Measurements from ENCODE around the gene TIMP2. TPM values are rescaled to one million over a fixed set of nuclear protein-coding genes. Genes with fewer than 3 reads are reported as not detected.

The TIMP2 gene
- total RNA-seq, 1 experiment from 2014 or later: 29.0 TPM

DNA sequence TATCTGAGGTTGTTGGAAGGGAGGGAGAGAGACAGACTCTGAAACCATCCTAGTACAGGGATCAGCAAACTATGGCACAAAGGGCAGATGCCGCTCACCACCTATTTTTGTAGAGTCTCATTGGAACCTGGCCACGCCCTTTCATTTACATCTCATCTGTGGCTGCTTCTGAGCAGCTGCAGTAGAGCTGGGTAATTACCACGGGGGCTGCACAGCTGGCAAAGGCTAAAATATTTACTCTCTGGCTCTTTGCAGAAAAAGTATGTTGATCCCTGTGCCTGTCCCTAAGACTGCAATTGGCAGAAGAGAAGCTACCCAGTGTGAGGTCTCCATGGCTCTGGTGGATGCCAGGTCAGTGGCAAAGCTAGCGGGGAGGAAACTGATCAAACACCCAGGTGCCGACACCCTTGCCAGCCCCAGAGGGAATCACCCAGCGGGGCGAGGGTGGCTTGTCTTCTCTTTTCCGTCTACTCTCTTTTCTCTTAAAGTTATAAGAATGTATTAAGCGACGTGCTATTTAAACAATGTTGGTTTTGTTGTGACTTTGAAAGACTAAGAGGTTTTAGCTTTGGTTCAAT, 36.2 kb downstream of the TIMP2 start:
- TF ChIP-seq, protein P1, sequence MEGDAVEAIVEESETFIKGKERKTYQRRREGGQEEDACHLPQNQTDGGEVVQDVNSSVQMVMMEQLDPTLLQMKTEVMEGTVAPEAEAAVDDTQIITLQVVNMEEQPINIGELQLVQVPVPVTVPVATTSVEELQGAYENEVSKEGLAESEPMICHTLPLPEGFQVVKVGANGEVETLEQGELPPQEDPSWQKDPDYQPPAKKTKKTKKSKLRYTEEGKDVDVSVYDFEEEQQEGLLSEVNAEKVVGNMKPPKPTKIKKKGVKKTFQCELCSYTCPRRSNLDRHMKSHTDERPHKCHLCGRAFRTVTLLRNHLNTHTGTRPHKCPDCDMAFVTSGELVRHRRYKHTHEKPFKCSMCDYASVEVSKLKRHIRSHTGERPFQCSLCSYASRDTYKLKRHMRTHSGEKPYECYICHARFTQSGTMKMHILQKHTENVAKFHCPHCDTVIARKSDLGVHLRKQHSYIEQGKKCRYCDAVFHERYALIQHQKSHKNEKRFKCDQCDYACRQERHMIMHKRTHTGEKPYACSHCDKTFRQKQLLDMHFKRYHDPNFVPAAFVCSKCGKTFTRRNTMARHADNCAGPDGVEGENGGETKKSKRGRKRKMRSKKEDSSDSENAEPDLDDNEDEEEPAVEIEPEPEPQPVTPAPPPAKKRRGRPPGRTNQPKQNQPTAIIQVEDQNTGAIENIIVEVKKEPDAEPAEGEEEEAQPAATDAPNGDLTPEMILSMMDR (conservative IDR thresholded peaks at IDR 0.05): no peak
- H3K9me3 ChIP-seq (ENCODE audit: control insufficient read depth, low read depth, low read length): no peaks in the 10 kb centered on the region
- H3K9ac ChIP-seq (ENCODE audit: extremely low read depth, insufficient read length, low read length): no peak overlapping the region
- H2BK5ac ChIP-seq (ENCODE audit: insufficient read length, low read length): no peak overlapping the region
- no peak overlapping the region for H3K18ac ChIP-seq (ENCODE audit: insufficient read length, low read depth, low read length)
- DNase-seq: no peak
- H3K79me1 ChIP-seq (ENCODE audit: insufficient read depth, low read depth, low read length, poor library complexity, severe bottlenecking): no peaks in the 10 kb centered on the region
- H3K23ac ChIP-seq (ENCODE audit: insufficient read length, low read depth, low read length): no peak overlapping the region
- no peak overlapping the region for H4K5ac ChIP-seq (ENCODE audit: insufficient read length, low read depth, low read length)
- no CpG with 5 or more reads among the region's 10 CpGs for WGBS (ENCODE audit: extremely low coverage, insufficient read length, low lambda C conversion rate)
- no peak overlapping the region for H3K4me2 ChIP-seq (ENCODE audit: insufficient read depth, insufficient read length, low read length)
- no peak overlapping the region for H2BK12ac ChIP-seq (ENCODE audit: insufficient read length, low read depth, low read length)
- no peaks in the 10 kb centered on the region for H3K79me2 ChIP-seq (ENCODE audit: insufficient read depth, low read length)
- H3K4ac ChIP-seq (ENCODE audit: low read depth, low read length): no peak overlapping the region
- no peaks in the 10 kb centered on the region for H3K23me2 ChIP-seq (ENCODE audit: insufficient read length, low read depth, low read length, poor library complexity, severe bottlenecking)
- H4K20me1 ChIP-seq (ENCODE audit: control insufficient read depth, insufficient read depth, insufficient read length): no peaks in the 10 kb centered on the region
- no peak overlapping the region for H2BK120ac ChIP-seq (ENCODE audit: low read depth, low read length, poor library complexity, severe bottlenecking)
- no peaks in the 10 kb centered on the region; the same call in 1 of the 2 replicates for H3K27me3 Mint-ChIP-seq (ENCODE audit: low read depth)
- no peak overlapping the region for H3K4me3 Mint-ChIP-seq
- no peaks in the 10 kb centered on the region for H3K27me3 ChIP-seq (ENCODE audit: insufficient read depth, low read length)
- H4K91ac ChIP-seq (ENCODE audit: insufficient read length, low read depth, low read length): no peak overlapping the region
- no peak overlapping the region; a peak in 1 of 7 replicates for H3K27ac Mint-ChIP-seq
- H2BK15ac ChIP-seq (ENCODE audit: low read depth, low read length): no peak overlapping the region
- no peaks in the 10 kb centered on the region for H3K4me1 ChIP-seq (ENCODE audit: insufficient read depth, low read length)
- peaks cover 6 to 15% of the 10 kb centered on the region in 2 experiments for H3K4me1 Mint-ChIP-seq
- H2AFZ ChIP-seq (ENCODE audit: low read length): no peak overlapping the region
- peaks cover 0 to 6% (median 0%) of the 10 kb centered on the region in 3 experiments; a peak in 3 of 7 replicates for H3K36me3 Mint-ChIP-seq (ENCODE audit: insufficient read depth in 1 of 3, low read depth in 3 of 3)
- H3K14ac ChIP-seq (ENCODE audit: insufficient read depth, low read length): no peak overlapping the region
- no peak overlapping the region for H4K8ac ChIP-seq (replicated peaks; ENCODE audit: insufficient read length, low read depth, low read length)
- no peak overlapping the region for H2AK5ac ChIP-seq (ENCODE audit: insufficient read length, low read length)
- no peak overlapping the region for H3K27ac ChIP-seq (ENCODE audit: insufficient read length, low read depth, low read length)
- no peak overlapping the region for H3K56ac ChIP-seq (ENCODE audit: insufficient read length, low read depth, low read length)
- no peak overlapping the region for H2BK20ac ChIP-seq (ENCODE audit: low read depth, low read length, poor library complexity, severe bottlenecking)
- H3T11ph ChIP-seq (ENCODE audit: low read length): no peak overlapping the region
- no peaks in the 10 kb centered on the region for H3K9me3 Mint-ChIP-seq

Measured in H9 (cell line).